Measurements from ENCODE around the gene CHST1.

CHST1 gene

DNA sequence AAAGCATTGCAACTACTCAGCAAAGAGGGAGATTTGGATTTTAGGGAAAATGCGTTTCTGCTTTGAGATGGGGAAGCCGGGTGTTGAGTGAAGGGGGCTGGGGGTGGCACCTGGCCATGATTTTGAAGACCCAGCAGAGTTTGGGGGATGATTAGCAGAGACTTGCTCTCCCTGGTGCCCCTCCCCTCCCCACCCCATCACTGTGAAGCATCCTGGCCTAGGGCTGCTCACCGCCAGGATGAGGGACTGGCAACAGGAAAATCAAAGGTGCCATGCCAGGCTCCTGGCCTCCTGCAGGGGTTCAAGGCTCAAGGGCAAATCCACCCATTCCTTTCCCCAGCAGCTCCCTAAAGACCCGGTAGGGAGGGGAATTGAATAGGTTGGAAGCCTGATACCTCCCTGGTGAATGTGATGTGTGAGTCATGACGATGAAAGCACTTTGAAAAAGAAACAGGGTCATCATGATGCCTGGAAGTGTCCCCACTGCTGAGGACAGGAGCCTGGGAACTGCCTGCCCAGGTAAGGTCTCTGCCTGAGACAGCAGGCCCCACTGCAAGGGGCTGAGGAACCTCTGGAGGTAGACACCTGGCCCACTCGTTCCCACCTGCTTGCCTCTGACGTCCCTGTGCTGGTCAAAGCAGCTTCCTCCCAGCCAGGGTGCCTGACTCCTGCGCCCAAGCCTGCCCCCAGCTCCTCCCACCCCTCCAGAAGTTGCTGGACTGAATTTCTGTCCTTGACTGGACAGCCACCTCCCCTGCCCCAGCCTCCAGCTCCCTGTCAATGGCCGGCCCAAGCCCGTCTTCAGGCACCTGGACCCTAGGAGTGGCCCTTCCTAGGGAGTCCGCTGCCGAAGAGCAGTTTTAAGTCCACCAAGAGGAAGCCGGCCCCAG is 1.7 kb downstream of the CHST1 start:
- peak overlapping the region; percentile 53 to 58 for H3K4me3 ChIP-seq (replicated peaks in 1 of 2; ENCODE audit: low read depth in 2 of 2, low read length in 2 of 2)
- TF ChIP-seq, protein P1, sequence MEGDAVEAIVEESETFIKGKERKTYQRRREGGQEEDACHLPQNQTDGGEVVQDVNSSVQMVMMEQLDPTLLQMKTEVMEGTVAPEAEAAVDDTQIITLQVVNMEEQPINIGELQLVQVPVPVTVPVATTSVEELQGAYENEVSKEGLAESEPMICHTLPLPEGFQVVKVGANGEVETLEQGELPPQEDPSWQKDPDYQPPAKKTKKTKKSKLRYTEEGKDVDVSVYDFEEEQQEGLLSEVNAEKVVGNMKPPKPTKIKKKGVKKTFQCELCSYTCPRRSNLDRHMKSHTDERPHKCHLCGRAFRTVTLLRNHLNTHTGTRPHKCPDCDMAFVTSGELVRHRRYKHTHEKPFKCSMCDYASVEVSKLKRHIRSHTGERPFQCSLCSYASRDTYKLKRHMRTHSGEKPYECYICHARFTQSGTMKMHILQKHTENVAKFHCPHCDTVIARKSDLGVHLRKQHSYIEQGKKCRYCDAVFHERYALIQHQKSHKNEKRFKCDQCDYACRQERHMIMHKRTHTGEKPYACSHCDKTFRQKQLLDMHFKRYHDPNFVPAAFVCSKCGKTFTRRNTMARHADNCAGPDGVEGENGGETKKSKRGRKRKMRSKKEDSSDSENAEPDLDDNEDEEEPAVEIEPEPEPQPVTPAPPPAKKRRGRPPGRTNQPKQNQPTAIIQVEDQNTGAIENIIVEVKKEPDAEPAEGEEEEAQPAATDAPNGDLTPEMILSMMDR (IDR thresholded peaks at IDR 0.05; ENCODE audit: low read depth, low read length), result no peak
- no peak for DNase-seq (ENCODE audit: low read depth in 2 of 2)

DNA sequence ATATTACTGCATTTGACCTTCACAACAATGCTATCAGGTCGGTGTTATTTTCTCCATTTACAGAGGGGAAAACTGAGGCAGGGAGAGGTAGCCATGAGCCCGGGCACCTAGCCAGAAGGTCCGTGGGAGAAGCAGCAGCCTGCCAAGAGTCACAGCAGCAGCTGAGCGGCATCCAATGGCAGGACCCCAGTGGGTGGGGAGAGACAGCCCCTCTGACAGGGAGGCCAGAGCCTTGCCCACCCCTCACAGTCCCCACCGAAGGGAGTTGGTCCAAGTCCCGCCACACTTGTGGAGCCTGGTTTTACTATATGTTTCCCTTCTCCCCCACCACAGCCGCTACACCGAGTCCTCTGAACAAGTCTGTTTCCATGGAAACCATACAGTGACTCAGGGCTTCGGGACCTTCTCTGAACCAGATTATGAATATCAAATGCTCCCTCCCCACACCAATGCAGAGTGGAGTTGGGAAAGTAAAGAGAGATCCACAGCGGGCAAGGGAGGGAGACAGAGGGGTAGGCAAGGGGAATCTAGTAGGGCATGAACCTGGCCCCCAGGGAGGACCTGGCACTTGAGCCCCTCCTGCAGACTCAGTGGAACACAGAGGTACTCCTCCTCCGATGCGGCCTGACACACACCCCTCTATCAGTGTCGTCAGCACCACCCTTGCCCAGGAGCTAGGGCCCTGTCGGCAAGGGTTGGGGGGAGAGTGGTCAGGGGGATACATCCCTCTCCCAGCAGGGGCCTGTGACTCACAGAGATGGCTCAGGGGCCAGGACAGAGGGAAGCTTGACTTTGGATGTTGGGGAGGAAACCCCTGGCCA is 2.5 kb downstream of the CHST1 start:
- peak overlapping the region in 1 of 2 donors; percentile 58 for H3K4me3 ChIP-seq (replicated peaks in 1 of 2; ENCODE audit: low read depth in 2 of 2, low read length in 2 of 2)
- DNase-seq (ENCODE audit: low read depth in 2 of 2), result peak; percentile 94
- TF ChIP-seq, protein P1 (IDR thresholded peaks at IDR 0.05; ENCODE audit: low read depth, low read length), result no peak

DNA sequence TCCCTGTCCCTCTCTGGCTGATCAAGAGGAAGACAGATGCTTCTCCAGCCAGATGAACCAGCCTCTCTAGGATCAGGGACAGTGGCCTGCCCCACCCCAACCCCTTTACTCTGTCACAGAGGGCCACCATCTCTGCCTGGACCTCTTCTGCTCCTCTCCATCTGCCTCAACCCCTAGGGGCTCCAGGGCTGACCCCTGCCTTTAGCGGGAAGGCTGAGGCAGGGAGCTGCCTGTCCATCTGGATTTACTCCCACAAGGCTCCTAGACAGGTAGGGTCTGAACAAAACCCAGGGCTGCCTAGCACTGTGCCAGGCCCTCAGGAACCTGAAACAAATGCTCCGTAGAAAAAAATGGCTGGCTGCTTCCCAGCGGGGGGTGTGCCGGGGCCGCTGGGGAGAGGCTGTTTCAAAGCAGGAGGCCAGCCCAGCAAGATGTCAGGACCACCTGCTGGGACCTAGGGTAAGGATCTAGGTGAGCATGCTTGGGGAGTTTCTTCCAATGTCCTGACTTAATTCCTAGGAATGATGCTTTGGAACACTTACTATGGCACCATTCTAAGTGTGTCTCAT is 3.2 kb downstream of the CHST1 start:
- no peak for DNase-seq (ENCODE audit: low read depth in 2 of 2)
- H3K4me3 ChIP-seq (replicated peaks in 1 of 2; ENCODE audit: low read depth in 2 of 2, low read length in 2 of 2), result no peak overlapping the region
- TF ChIP-seq, protein P1 (IDR thresholded peaks at IDR 0.05; ENCODE audit: low read depth, low read length), result no peak

DNA sequence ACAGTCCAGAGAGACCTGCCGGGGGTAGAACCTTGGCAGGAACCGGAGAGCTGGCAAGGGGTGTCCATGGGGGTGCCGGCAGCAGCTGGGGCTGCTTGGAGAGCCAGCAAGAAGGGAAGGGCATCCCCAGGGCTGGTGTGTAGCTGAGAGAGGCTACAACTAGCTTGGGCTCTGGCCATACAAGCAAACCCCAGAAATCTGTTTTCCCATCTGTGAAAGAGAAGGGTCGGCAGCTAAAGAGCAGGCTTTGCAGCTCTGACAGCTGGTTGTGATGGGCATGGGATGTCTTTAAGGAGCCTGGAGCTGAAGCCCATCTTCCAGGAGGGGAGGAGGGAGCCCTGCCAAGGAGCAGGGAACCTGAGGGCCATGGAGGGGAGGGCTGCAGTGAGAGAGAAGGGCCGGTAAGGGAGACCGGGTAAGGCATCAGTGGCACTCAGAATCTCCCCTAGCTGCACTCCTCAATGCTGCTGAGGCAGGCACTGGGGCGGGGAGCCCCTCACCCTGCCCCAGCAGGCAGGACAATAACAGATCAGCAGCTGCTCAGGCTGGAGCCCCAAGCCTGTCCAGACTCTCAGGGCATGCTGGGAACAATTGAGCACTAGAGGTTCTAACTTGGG is 3.9 kb downstream of the CHST1 start:
- TF ChIP-seq, protein P1 (IDR thresholded peaks at IDR 0.05; ENCODE audit: low read depth, low read length), result no peak
- DNase-seq (ENCODE audit: low read depth in 2 of 2), result no peak
- no peak overlapping the region for H3K4me3 ChIP-seq (replicated peaks in 1 of 2; ENCODE audit: low read depth in 2 of 2, low read length in 2 of 2)

DNA sequence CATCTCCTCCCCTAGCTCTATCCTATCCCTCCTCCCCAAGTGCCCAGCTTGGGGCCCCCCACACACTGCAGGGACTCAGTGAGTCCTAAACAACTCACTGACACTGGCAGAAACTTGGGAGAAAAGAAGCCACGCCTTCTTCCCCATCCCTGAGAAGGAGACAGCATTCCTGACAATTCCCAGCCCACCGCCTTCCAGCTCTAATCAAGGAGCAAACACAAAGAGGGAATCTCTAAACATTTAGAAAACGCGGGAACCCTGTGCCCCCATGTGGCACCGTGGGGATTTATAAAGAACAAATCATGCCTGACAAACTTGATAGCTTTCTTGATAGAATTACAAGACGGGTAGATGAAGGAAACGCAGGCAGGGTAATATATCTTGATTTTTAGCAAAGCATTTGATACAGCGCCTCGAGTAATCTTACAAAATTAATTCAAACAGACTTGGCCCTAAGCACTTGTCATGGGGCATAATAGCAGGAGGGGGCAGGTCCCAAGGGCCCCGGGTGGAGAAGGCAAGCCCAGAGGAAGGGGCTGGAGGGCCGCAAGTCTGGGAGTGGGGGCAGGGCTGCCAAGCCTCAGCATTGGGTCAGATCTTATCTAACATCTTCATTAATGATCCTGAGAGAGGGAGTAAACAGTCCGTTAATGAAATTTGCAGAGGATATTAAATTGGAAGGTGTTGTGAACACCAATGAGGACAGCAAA is 4.5 kb downstream of the CHST1 start:
- TF ChIP-seq, protein P1 (IDR thresholded peaks at IDR 0.05; ENCODE audit: low read depth, low read length), result no peak
- no peak overlapping the region for H3K4me3 ChIP-seq (replicated peaks in 1 of 2; ENCODE audit: low read depth in 2 of 2, low read length in 2 of 2)
- DNase-seq (ENCODE audit: low read depth in 2 of 2), result no peak

DNA sequence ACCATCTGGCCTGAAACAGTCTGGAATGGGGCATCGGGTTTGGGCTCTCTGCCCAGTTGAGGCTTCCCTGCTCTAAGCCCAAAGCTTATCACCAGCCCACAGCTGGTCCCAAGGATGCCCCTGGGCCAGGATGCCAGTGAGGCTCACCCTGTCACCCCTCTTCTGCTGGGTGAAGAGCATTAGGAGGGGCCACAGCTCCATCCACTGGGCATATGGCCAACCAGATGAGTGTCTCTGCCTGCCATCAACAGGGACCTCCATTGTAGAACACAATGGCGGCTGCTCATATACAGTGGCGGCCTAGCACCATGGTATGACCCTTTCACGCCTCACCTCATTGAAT is 5.6 kb downstream of the CHST1 start:
- no peak overlapping the region for H3K4me3 ChIP-seq (replicated peaks in 1 of 2; ENCODE audit: low read depth in 2 of 2, low read length in 2 of 2)
- TF ChIP-seq, protein P1 (IDR thresholded peaks at IDR 0.05; ENCODE audit: low read depth, low read length), result no peak
- no peak for DNase-seq (ENCODE audit: low read depth in 2 of 2)

Data from cardiac fibroblast (primary cell).